ENCODE measurements around the gene GLB1L3.

Gene GLB1L3

GRCh38 chr11:134275534-134276395, at the start of gene GLB1L3:
GLB1L3 (plus strand) TSS chr11:134276379; CDS start chr11:134276741, 362 bp downstream.
- peak; percentile 44 for DNase-seq

GRCh38 chr11:134226806-134227325, 49.3 kb upstream of the GLB1L3 start:
- DNase-seq: no peak

- no peak for DNase-seq
Observed at GRCh38 chr11:134228625-134229024, 47.6 kb upstream of the GLB1L3 start.

- DNase-seq: no peak
Observed at GRCh38 chr11:134229126-134229790, 46.9 kb upstream of the GLB1L3 start.

- DNase-seq: no peak
Observed at GRCh38 chr11:134230339-134230738, 45.8 kb upstream of the GLB1L3 start.

- DNase-seq: peak; percentile 33
Observed at GRCh38 chr11:134231958-134232659, 44.1 kb upstream of the GLB1L3 start.

GRCh38 chr11:134233729-134234179, 42.4 kb upstream of the GLB1L3 start:
- DNase-seq: no peak

GRCh38 chr11:134235399-134235798, 40.8 kb upstream of the GLB1L3 start:
- no peak for DNase-seq

GRCh38 chr11:134236834-134237556, 39.2 kb upstream of the GLB1L3 start:
- no peak for DNase-seq

- DNase-seq: no peak
Observed at GRCh38 chr11:134237557-134237922, 38.6 kb upstream of the GLB1L3 start.

GRCh38 chr11:134238956-134239355, 37.2 kb upstream of the GLB1L3 start:
- DNase-seq: no peak

GRCh38 chr11:134240592-134240991, 35.6 kb upstream of the GLB1L3 start:
- no peak for DNase-seq

GRCh38 chr11:134242376-134242775, 33.8 kb upstream of the GLB1L3 start:
- DNase-seq: no peak

- no peak for DNase-seq
Observed at GRCh38 chr11:134243913-134244312, 32.3 kb upstream of the GLB1L3 start.

GRCh38 chr11:134244593-134244992, 31.6 kb upstream of the GLB1L3 start:
- no peak for DNase-seq

- no peak for DNase-seq
Observed at GRCh38 chr11:134245434-134245833, 30.7 kb upstream of the GLB1L3 start.

- no peak for DNase-seq
Observed at GRCh38 chr11:134246100-134246499, 30.1 kb upstream of the GLB1L3 start.

GRCh38 chr11:134246678-134247077, 29.5 kb upstream of the GLB1L3 start:
- DNase-seq: no peak

GRCh38 chr11:134248910-134249480, 27.2 kb upstream of the GLB1L3 start:
- DNase-seq: no peak

- DNase-seq: no peak
Observed at GRCh38 chr11:134250246-134250645, 25.9 kb upstream of the GLB1L3 start.

GRCh38 chr11:134250675-134251074, 25.5 kb upstream of the GLB1L3 start:
- DNase-seq: no peak

All from KG1 (cell line).